WTC11 (cell line): ENCODE measurements around the gene RNASE4. TPM values are rescaled to one million over a fixed set of nuclear protein-coding genes. Genes with fewer than 3 reads are reported as not detected.

Experiments
- ATAC-seq: fragments of 200-7000 bp; cut with Tn5 transposase; 2 replicates; pipeline ENCODE4 v1.10.0; 2021; ENCODE audit warnings: mild to moderate bottlenecking, moderate library complexity
- CTCF ChIA-PET: fragments of 300-600 bp; sonication (Branson Sonifier 250); formaldehyde crosslinking; loops from one replicate; lab custom pipeline; 2021; ENCODE audit warnings: antibody characterized with exemption; lab: Charles Lee
- POLR2A ChIA-PET: fragments of 350-600 bp; sonication (Branson Sonifier 250); formaldehyde crosslinking; loops from one replicate; lab custom pipeline; 2021; ENCODE audit warnings: antibody characterized with exemption; lab: Charles Lee
- DNase-seq: peaks from one replicate; pipeline ENCODE4 v3.0.0; 2021; ENCODE audit warnings: low spot score
- H3K27ac Mint-ChIP-seq: 2 replicates; pipeline ENCODE4 v1.8.0; 2021; ENCODE audit warnings: mixed read lengths
- H3K27me3 Mint-ChIP-seq: 2 replicates; pipeline ENCODE4 v1.8.0; 2021; ENCODE audit warnings: low read depth, mild to moderate bottlenecking, moderate library complexity, mixed read lengths
- H3K36me3 Mint-ChIP-seq: 2 replicates; pipeline ENCODE4 v1.8.0; 2021; ENCODE audit warnings: mixed read lengths
- H3K4me1 Mint-ChIP-seq: 2 replicates; pipeline ENCODE4 v1.8.0; 2022; ENCODE audit warnings: mixed read lengths
- H3K4me3 Mint-ChIP-seq: 2 replicates; pipeline ENCODE4 v1.8.0; 2021; ENCODE audit warnings: mild to moderate bottlenecking, moderate library complexity, mixed read lengths
- H3K9me3 Mint-ChIP-seq: 2 replicates; pipeline ENCODE4 v1.8.0; 2021; ENCODE audit warnings: mixed read lengths
- AR ChIP-seq: fragments of 250-450 bp; sonication (Bioruptor Pico); IDR thresholded peaks from 2 replicates; pipeline ENCODE4 v1.9.0; 2021; ENCODE audit warnings: mild to moderate bottlenecking
- ATF3 ChIP-seq: sonication (generic); formaldehyde crosslinking; conservative IDR thresholded peaks from 2 replicates; pipeline ENCODE4 v1.8.1; 2022; ENCODE audit warnings: mild to moderate bottlenecking, missing genetic modification reagents
- CBFB ChIP-seq: sonication (generic); formaldehyde crosslinking; IDR thresholded peaks from 2 replicates; pipeline ENCODE4 v1.8.1; 2022; ENCODE audit warnings: mild to moderate bottlenecking, low read depth, missing genetic modification reagents
- E2F1 ChIP-seq: sonication (generic); formaldehyde crosslinking; IDR thresholded peaks from 2 replicates; pipeline ENCODE4 v1.8.0; 2022; ENCODE audit warnings: mild to moderate bottlenecking, missing genetic modification reagents
- HMGXB4 ChIP-seq: sonication (generic); formaldehyde crosslinking; IDR thresholded peaks from 2 replicates; pipeline ENCODE4 v1.8.1; 2023; ENCODE audit warnings: mild to moderate bottlenecking, moderate library complexity, missing genetic modification reagents
- NFATC4 ChIP-seq: fragments of 250-450 bp; sonication (Bioruptor Pico); IDR thresholded peaks from 2 replicates; pipeline ENCODE4 v1.9.0; 2021; ENCODE audit warnings: mild to moderate bottlenecking
- NFE2L1 ChIP-seq: sonication (generic); formaldehyde crosslinking; IDR thresholded peaks from 2 replicates; pipeline ENCODE4 v1.8.1; 2023; ENCODE audit warnings: missing genetic modification reagents
- NFYB ChIP-seq: sonication (generic); formaldehyde crosslinking; conservative IDR thresholded peaks from 2 replicates; pipeline ENCODE4 v1.8.0; 2022; ENCODE audit warnings: low read depth, missing genetic modification reagents
- NR2C2 ChIP-seq: sonication (generic); formaldehyde crosslinking; IDR thresholded peaks from 2 replicates; pipeline ENCODE4 v1.8.0; 2022; ENCODE audit warnings: mild to moderate bottlenecking, missing genetic modification reagents
- PRDM15 ChIP-seq: sonication (generic); formaldehyde crosslinking; IDR thresholded peaks from 2 replicates; pipeline ENCODE4 v1.8.0; 2022; ENCODE audit warnings: missing genetic modification reagents
- RELA ChIP-seq: sonication (generic); formaldehyde crosslinking; IDR thresholded peaks from 2 replicates; pipeline ENCODE4 v1.8.1; 2022; ENCODE audit warnings: missing genetic modification reagents, mild to moderate bottlenecking, borderline replicate concordance
- TEAD4 ChIP-seq: sonication (generic); formaldehyde crosslinking; IDR thresholded peaks from 2 replicates; pipeline ENCODE4 v1.8.0; 2022; ENCODE audit warnings: mild to moderate bottlenecking, missing genetic modification reagents
- ZBTB21 ChIP-seq: sonication (generic); formaldehyde crosslinking; IDR thresholded peaks from 2 replicates; pipeline ENCODE4 v1.8.1; 2023; ENCODE audit warnings: mild to moderate bottlenecking, missing genetic modification reagents, borderline replicate concordance
- ZMAT4 ChIP-seq: fragments of 250-450 bp; sonication (Bioruptor Pico); IDR thresholded peaks from 2 replicates; pipeline ENCODE4 v1.9.0; 2021; ENCODE audit warnings: mild to moderate bottlenecking
- ZNF121 ChIP-seq: sonication (generic); formaldehyde crosslinking; IDR thresholded peaks from 2 replicates; pipeline ENCODE4 v1.8.0; 2023; ENCODE audit warnings: missing genetic modification reagents
- ZNF138 ChIP-seq: sonication (generic); formaldehyde crosslinking; conservative IDR thresholded peaks from 2 replicates; pipeline ENCODE4 v1.8.1; 2022; ENCODE audit warnings: mild to moderate bottlenecking, moderate library complexity, missing genetic modification reagents
- ZNF416 ChIP-seq: fragments of 250-450 bp; sonication (Bioruptor Pico); IDR thresholded peaks from 2 replicates; pipeline ENCODE4 v1.9.0; 2021; ENCODE audit warnings: mild to moderate bottlenecking, inconsistent platforms
- ZSCAN18 ChIP-seq: fragments of 250-450 bp; sonication (Bioruptor Pico); IDR thresholded peaks from 2 replicates; pipeline ENCODE4 v2.1.2; 2022; ENCODE audit warnings: mild to moderate bottlenecking, moderate library complexity
- total RNA-seq: library from RNA; stranded (reverse); gene quantifications from 3 replicates; pipeline ENCODE4 v1.2.3, GENCODE V29; 2021

Gene RNASE4
- total RNA-seq, 1 experiment from 2014 or later = 2.8 TPM

GRCh38 chr14:20748439-20748838, 64.1 kb downstream of the RNASE4 start:
- H3K9me3 Mint-ChIP-seq = peaks cover 25% of the 10 kb centered on the region
- ATAC-seq = no peak
- peaks cover 4% of the 10 kb centered on the region for H3K27me3 Mint-ChIP-seq
- no peak overlapping the region for H3K27ac Mint-ChIP-seq
- ChIA-PET CTCF (interaction anchor here (1.5 kb wide), 1 partner anchor 10 kb away, joined by 5 read pairs; no protein-coding TSS in a partner anchor), POLR2A (no interaction called here)
- H3K4me1 Mint-ChIP-seq = peaks cover 25% of the 10 kb centered on the region
- no peak overlapping the region for H3K4me3 Mint-ChIP-seq
- DNase-seq = no peak
- peaks cover 27% of the 10 kb centered on the region for H3K36me3 Mint-ChIP-seq
- TF ChIP-seq TEAD4 (CRISPR knock-in tag) (no peak), ATF3 (CRISPR knock-in tag) (no peak)

GRCh38 chr14:20750194-20750593, 65.8 kb downstream of the RNASE4 start:
- POLR2A ChIA-PET = no interaction called here
- ATAC-seq = no peak
- H3K36me3 Mint-ChIP-seq = peaks cover 28% of the 10 kb centered on the region
- no peak overlapping the region for H3K27ac Mint-ChIP-seq
- no peak overlapping the region for H3K4me3 Mint-ChIP-seq
- DNase-seq = no peak
- H3K4me1 Mint-ChIP-seq = peaks cover 25% of the 10 kb centered on the region
- H3K9me3 Mint-ChIP-seq = peaks cover 27% of the 10 kb centered on the region
- CTCF ChIA-PET = interaction anchor here (1.1 kb wide), 1 partner anchor 107 kb away, joined by 4 read pairs; no protein-coding TSS in a partner anchor
- TF ChIP-seq E2F1 (CRISPR knock-in tag) = no peak
- no peak for TF ChIP-seq ZNF138 (CRISPR knock-in tag)
- TF ChIP-seq CBFB (CRISPR knock-in tag) = no peak
- no peak for TF ChIP-seq RELA
- no peak for TF ChIP-seq ZNF416 (CRISPR knock-in tag)
- no peak for TF ChIP-seq HMGXB4 (CRISPR knock-in tag)
- no peak for TF ChIP-seq ZMAT4 (CRISPR knock-in tag)
- TF ChIP-seq NR2C2 (CRISPR knock-in tag) = no peak
- no peak for TF ChIP-seq NFYB
- TF ChIP-seq NFE2L1 (CRISPR knock-in tag) = no peak
- no peak for TF ChIP-seq ZBTB21 (CRISPR knock-in tag)
- no peak for TF ChIP-seq AR (CRISPR knock-in tag)
- TF ChIP-seq ZSCAN18 (CRISPR knock-in tag) = no peak
- no peak for TF ChIP-seq ZNF121 (CRISPR knock-in tag)
- TF ChIP-seq NFATC4 (CRISPR knock-in tag) = no peak
- TF ChIP-seq PRDM15 (CRISPR knock-in tag) = no peak
- H3K27me3 Mint-ChIP-seq = peaks cover 4% of the 10 kb centered on the region
